ENCODE data around the gene CUTC. TPM values are rescaled to one million over a fixed set of nuclear protein-coding genes. Genes with fewer than 3 reads are reported as not detected.

The CUTC gene
- total RNA-seq, 4 donors from 2014 or later: 24.5 to 35.1 (median 27.7) TPM

DNA sequence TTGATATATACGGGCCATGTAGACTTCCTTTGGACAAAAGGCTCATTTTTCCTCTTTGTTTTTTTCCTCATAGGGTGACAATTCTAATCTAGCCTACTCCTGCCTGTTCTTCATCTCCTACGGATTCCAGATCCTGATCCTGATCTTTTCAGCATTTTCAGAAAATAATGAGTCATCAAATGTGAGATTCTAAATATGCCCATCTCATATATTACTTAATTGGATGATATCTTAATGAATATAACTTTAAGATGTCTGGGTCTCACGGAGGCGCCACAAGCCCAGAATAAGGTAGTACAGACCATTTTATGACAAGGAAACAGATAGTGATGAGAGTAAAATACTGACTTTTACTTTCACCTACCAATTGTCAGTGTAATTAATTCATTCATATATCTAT is 61.8 kb downstream of the CUTC start:
- Histone ChIP-seq H3K4me1 (peaks cover 0 to 8% (median 0%) of the 10 kb centered on the region in 3 donors), H3K4me3 (no peak overlapping the region), H3K9me3 (no peaks in the 10 kb centered on the region), H3K36me3 (peaks cover 0 to 8% of the 10 kb centered on the region in 2 donors), H3K27me3 (no peaks in the 10 kb centered on the region), H3K27ac (no peak overlapping the region)
- no peak for TF ChIP-seq POLR2A (IDR thresholded peaks at IDR 0.05)
- TF ChIP-seq, protein P1, sequence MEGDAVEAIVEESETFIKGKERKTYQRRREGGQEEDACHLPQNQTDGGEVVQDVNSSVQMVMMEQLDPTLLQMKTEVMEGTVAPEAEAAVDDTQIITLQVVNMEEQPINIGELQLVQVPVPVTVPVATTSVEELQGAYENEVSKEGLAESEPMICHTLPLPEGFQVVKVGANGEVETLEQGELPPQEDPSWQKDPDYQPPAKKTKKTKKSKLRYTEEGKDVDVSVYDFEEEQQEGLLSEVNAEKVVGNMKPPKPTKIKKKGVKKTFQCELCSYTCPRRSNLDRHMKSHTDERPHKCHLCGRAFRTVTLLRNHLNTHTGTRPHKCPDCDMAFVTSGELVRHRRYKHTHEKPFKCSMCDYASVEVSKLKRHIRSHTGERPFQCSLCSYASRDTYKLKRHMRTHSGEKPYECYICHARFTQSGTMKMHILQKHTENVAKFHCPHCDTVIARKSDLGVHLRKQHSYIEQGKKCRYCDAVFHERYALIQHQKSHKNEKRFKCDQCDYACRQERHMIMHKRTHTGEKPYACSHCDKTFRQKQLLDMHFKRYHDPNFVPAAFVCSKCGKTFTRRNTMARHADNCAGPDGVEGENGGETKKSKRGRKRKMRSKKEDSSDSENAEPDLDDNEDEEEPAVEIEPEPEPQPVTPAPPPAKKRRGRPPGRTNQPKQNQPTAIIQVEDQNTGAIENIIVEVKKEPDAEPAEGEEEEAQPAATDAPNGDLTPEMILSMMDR (IDR thresholded peaks at IDR 0.05): no peak
- no peak for TF ChIP-seq POLR2AphosphoS5 (IDR thresholded peaks at IDR 0.05)
- TF ChIP-seq EP300 (IDR thresholded peaks at IDR 0.05): no peak
- 90 to 100% methylated on average over 4 of the region's 4 CpGs for WGBS, 2 donors (ENCODE audit: low coverage in 1 of 2)
- no peak for ATAC-seq

DNA sequence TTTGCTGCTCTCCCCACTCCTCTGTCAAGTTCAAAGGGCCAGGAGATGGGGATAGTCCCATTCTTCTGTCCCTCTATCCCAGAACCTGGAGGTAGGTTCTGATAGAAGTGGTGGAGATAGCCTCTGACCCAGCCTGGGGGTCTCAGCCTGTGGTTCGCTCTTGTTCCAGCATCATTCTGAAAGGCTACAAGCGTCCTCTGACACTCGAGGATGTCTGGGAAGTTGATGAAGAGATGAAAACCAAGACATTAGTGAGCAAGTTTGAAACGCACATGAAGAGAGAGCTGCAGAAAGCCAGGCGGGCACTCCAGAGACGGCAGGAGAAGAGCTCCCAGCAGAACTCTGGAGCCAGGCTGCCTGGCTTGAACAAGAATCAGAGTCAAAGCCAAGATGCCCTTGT is 64.9 kb downstream of the CUTC start:
- no peak overlapping the region for H3K27ac ChIP-seq
- 71 to 90% methylated on average over 1 to 2 of the region's 6 CpGs for WGBS, 2 donors (ENCODE audit: low coverage in 1 of 2)
- no peak for TF ChIP-seq POLR2A (IDR thresholded peaks at IDR 0.05)
- no peak for TF ChIP-seq EP300 (IDR thresholded peaks at IDR 0.05)
- TF ChIP-seq, protein P1 (IDR thresholded peaks at IDR 0.05): no peak
- TF ChIP-seq POLR2AphosphoS5 (IDR thresholded peaks at IDR 0.05): no peak
- ATAC-seq: no peak
- no peaks in the 10 kb centered on the region for H3K9me3 ChIP-seq
- H3K4me1 ChIP-seq: no peaks in the 10 kb centered on the region
- no peaks in the 10 kb centered on the region for H3K27me3 ChIP-seq
- peaks cover 0 to 8% of the 10 kb centered on the region in 2 donors for H3K36me3 ChIP-seq
- H3K4me3 ChIP-seq: no peak overlapping the region

DNA sequence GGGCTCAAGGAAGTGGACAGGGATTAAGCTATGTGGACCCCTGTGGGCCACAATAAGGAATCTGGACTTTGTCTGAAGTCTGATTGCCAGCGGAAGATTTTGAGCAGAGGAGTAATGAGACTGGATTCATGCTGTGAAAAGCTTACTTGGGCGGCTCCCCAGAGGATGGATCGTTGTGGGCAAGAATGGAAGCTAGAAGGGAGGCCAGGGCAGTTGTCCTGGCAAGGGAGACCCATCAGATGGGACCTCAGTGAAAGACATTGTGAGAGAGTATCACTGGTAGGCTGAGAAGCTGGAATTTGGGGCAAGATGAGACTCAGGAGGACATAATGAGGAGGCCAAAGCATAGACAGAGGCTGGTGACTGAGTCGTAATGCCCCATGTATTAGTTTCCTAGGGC is 66.0 kb downstream of the CUTC start:
- H3K27me3 ChIP-seq: no peaks in the 10 kb centered on the region
- no peaks in the 10 kb centered on the region for H3K4me1 ChIP-seq
- H3K36me3 ChIP-seq: peaks cover 0 to 8% of the 10 kb centered on the region in 2 donors
- no peak for ATAC-seq
- H3K27ac ChIP-seq: no peak overlapping the region
- WGBS, 2 donors (ENCODE audit: low coverage in 1 of 2): 75 to 100% methylated on average over 2 to 3 of the region's 4 CpGs
- no peak overlapping the region for H3K4me3 ChIP-seq
- TF ChIP-seq EP300 (IDR thresholded peaks at IDR 0.05) (no peak), POLR2A (IDR thresholded peaks at IDR 0.05) (no peak), POLR2AphosphoS5 (IDR thresholded peaks at IDR 0.05) (no peak)
- TF ChIP-seq, protein P1 (IDR thresholded peaks at IDR 0.05): no peak
- no peaks in the 10 kb centered on the region for H3K9me3 ChIP-seq

DNA sequence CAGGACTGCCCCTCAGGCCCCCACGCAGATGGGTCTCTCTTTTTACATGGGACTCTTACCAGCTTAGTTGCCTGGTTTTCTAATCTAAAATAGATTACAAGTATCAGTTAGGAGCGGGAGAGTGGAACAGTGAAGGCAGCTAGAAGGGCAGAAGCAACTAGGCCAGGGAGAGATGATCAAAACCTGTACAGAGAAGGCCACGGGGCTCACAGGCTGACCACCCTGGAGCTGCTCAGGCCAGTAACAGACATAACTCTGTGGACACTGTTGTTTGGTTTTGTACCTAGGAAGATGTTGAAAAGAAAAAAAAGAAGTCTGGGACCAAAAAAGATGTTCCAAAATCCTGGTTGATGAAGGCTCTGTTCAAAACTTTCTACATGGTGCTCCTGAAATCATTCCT is 66.9 kb downstream of the CUTC start:
- WGBS, 2 donors (ENCODE audit: low coverage in 1 of 2): 74 to 93% methylated on average over 3 of the region's 3 CpGs
- TF ChIP-seq, protein P1 (IDR thresholded peaks at IDR 0.05): no peak
- TF ChIP-seq EP300 (IDR thresholded peaks at IDR 0.05): no peak
- TF ChIP-seq POLR2AphosphoS5 (IDR thresholded peaks at IDR 0.05): no peak
- TF ChIP-seq POLR2A (IDR thresholded peaks at IDR 0.05): no peak
- no peaks in the 10 kb centered on the region for H3K9me3 ChIP-seq
- no peak overlapping the region for H3K27ac ChIP-seq
- H3K4me1 ChIP-seq: no peaks in the 10 kb centered on the region
- peaks cover 0 to 5% of the 10 kb centered on the region in 2 donors for H3K36me3 ChIP-seq
- no peak for ATAC-seq
- no peaks in the 10 kb centered on the region for H3K27me3 ChIP-seq
- H3K4me3 ChIP-seq: no peak overlapping the region

DNA sequence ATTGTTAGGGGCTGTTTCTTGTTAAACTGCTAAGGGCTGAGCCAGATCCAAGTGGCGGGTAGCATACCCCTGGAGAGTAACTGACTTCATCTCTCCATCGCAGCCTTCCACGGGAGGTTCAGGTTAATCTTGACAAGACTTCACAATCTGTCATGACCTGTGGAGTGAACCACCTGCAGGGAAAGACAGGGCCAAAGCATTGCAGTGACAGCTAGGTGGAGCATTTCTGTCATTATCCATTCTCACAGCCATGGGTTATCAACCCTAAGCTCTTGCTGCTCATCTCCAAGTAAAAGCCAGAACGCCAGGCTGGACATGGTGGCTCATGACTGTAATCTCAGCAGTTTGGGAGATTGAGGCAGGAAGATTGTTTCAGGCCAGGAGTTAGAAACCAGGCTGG is 67.6 kb downstream of the CUTC start:
- WGBS, 2 donors (ENCODE audit: low coverage in 1 of 2): 60 to 84% methylated on average over 1 to 4 of the region's 4 CpGs
- Histone ChIP-seq H3K27me3 (no peaks in the 10 kb centered on the region), H3K4me1 (no peaks in the 10 kb centered on the region), H3K27ac (no peak overlapping the region), H3K36me3 (peaks cover 0 to 5% of the 10 kb centered on the region in 2 donors), H3K9me3 (no peaks in the 10 kb centered on the region), H3K4me3 (no peak overlapping the region)
- ATAC-seq: no peak
- TF ChIP-seq POLR2A (IDR thresholded peaks at IDR 0.05): no peak
- TF ChIP-seq EP300 (IDR thresholded peaks at IDR 0.05): no peak
- TF ChIP-seq POLR2AphosphoS5 (IDR thresholded peaks at IDR 0.05): no peak
- TF ChIP-seq, protein P1 (IDR thresholded peaks at IDR 0.05): no peak
